GM23248 (cell line): ENCODE data around the gene PTGFRN. TPM values are rescaled to one million over a fixed set of nuclear protein-coding genes. Genes with fewer than 3 reads are reported as not detected.

Source experiments
- DNase-seq: peaks from one replicate; pipeline ENCODE4 v3.0.0-alpha.2; 2015
- H2AFZ ChIP-seq: fragments of 200-600 bp; sonication (generic); 2 replicates; pipeline ENCODE4 v1.6.1; 2016; ENCODE audit warnings: antibody characterized with exemption
- H3F3A ChIP-seq: fragments of 200-600 bp; sonication (generic); 2 replicates; pipeline ENCODE4 v1.6.1; 2016; ENCODE audit warnings: mild to moderate bottlenecking, antibody characterized with exemption, mixed run types; ENCODE audit not compliant: insufficient read depth
- H3K27ac ChIP-seq: fragments of 200-600 bp; sonication (generic); 2 replicates; pipeline ENCODE4 v1.5.1; 2016; ENCODE audit warnings: mild to moderate bottlenecking
- H3K27me3 ChIP-seq: fragments of 200-600 bp; sonication (generic); replicated peaks from 2 replicates; pipeline ENCODE4 v1.6.1; 2016; ENCODE audit warnings: mild to moderate bottlenecking; ENCODE audit not compliant: insufficient read depth
- H3K36me3 ChIP-seq: fragments of 200-600 bp; sonication (generic); 2 replicates; pipeline ENCODE4 v1.6.1; 2016; ENCODE audit warnings: low read depth, mild to moderate bottlenecking
- H3K4me1 ChIP-seq: fragments of 200-600 bp; sonication (generic); 2 replicates; pipeline ENCODE4 v1.6.1; 2016; ENCODE audit warnings: mild to moderate bottlenecking; ENCODE audit not compliant: insufficient read depth
- H3K4me2 ChIP-seq: fragments of 200-600 bp; sonication (generic); one replicate; pipeline ENCODE4 v1.6.1; 2016; ENCODE audit warnings: mild to moderate bottlenecking; ENCODE audit not compliant: unreplicated experiment
- H3K4me3 ChIP-seq: fragments of 200-600 bp; sonication (generic); 2 replicates; pipeline ENCODE4 v1.5.1; 2016; ENCODE audit warnings: mild to moderate bottlenecking
- H3K79me2 ChIP-seq: fragments of 200-600 bp; sonication (generic); 2 replicates; pipeline ENCODE4 v1.6.1; 2016; ENCODE audit warnings: mild to moderate bottlenecking; ENCODE audit not compliant: insufficient read depth
- H3K9ac ChIP-seq: fragments of 200-600 bp; sonication (generic); 2 replicates; pipeline ENCODE4 v1.6.1; 2016; ENCODE audit warnings: mild to moderate bottlenecking
- H3K9me2 ChIP-seq: fragments of 200-600 bp; sonication (generic); 2 replicates; pipeline ENCODE4 v1.6.1; 2016; ENCODE audit warnings: mixed run types, mild to moderate bottlenecking, moderate library complexity; ENCODE audit not compliant: insufficient read depth
- H3K9me3 ChIP-seq: fragments of 200-600 bp; sonication (generic); one replicate; pipeline ENCODE4 v1.6.1; 2017; ENCODE audit warnings: low read depth
- H4K20me1 ChIP-seq: fragments of 200-600 bp; sonication (generic); 2 replicates; pipeline ENCODE4 v1.6.0; 2016; ENCODE audit not compliant: insufficient read depth
- EZH2 ChIP-seq: fragments of 200-600 bp; sonication (generic); IDR thresholded peaks from 2 replicates; pipeline ENCODE4 v1.6.1; 2018; ENCODE audit warnings: antibody characterized with exemption, mild to moderate bottlenecking; ENCODE audit not compliant: insufficient read depth, poor library complexity, severe bottlenecking
- EZH2phosphoT487 ChIP-seq: fragments of 200-600 bp; sonication (generic); IDR thresholded peaks from 2 replicates; pipeline ENCODE4 v1.6.1; 2018; ENCODE audit warnings: antibody characterized with exemption, moderate library complexity, mild to moderate bottlenecking, low read depth; ENCODE audit not compliant: insufficient read depth
- WGBS, 2 experiments: methylation state at CpG; one replicate each; pipeline ENCODE4 v1.1.6; 2015 to 2017; ENCODE audit warnings: low lambda C conversion rate in 2 of 2, low coverage in 1 of 2; ENCODE audit errors: missing lambda C conversion rate in 2 of 2; 5-methylcytosine and 5-hydroxymethylcytosine counted together
- in situ Hi-C: fragments of 300-500 bp; cut with MboI; formaldehyde crosslinking; loops from 2 replicates; pipeline ENCODE4 v1.15.0; 2020
- polyA plus RNA-seq: library from polyadenylated mRNA; unstranded; fragments of >200 nt; fragmentation: Nextera tagmentation; extraction: Ambion mirVana; gene quantifications from 2 replicates; pipeline ENCODE4 v1.2.1, GENCODE V29; 2016
- total RNA-seq: library from RNA; depleted of rRNA; stranded (reverse); fragments of >200 nt; shearing (Covaris generic); gene quantifications from 2 replicates; pipeline ENCODE4 v1.2.3, GENCODE V29; 2014

The PTGFRN gene
- total and polyA plus RNA-seq, 2 experiments from 2014 or later = 14.7 to 25.7 TPM

DNA sequence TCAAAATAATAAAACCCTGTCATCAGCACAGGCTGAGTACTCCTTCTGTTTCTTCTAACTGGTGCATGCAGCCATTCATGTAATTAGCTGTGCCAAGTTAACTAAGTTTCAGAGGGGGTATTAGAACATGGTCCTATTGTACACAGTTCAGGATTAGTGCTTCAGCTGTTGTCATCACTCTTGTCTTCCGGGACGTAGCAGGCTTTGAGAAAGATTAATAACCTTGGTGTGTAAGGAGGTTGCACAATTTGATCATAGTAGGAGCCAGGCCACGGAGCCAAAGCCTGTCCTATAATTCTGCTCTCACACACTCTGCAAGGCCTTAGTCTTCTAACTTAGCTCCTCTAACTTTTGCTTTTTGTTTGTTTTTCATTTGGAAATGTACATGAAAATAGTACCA lies 44.7 kb downstream of the PTGFRN start:
- Histone ChIP-seq H3K4me1 (peaks cover 17% of the 10 kb centered on the region), H3K4me2 (no peak overlapping the region), H3K27ac (no peak overlapping the region), H2AFZ (no peak overlapping the region), H4K20me1 (no peaks in the 10 kb centered on the region), H3K9me3 (no peaks in the 10 kb centered on the region), H3K36me3 (no peaks in the 10 kb centered on the region), H3F3A (0 out of 2 replicates have a peak, but pooled peaks cover 3% of the 10 kb centered on the region), H3K4me3 (no peak overlapping the region), H3K9ac (no peak overlapping the region), H3K9me2 (no peaks in the 10 kb centered on the region), H3K27me3 (no peaks in the 10 kb centered on the region), H3K79me2 (no peaks in the 10 kb centered on the region)
- DNase-seq = no peak
- TF ChIP-seq EZH2 (no peak), EZH2phosphoT487 (no peak)
- in situ Hi-C loops = no loop called here
- 36 to 40% methylated on average over 3 of the region's 3 CpGs for WGBS, 2 experiments

DNA sequence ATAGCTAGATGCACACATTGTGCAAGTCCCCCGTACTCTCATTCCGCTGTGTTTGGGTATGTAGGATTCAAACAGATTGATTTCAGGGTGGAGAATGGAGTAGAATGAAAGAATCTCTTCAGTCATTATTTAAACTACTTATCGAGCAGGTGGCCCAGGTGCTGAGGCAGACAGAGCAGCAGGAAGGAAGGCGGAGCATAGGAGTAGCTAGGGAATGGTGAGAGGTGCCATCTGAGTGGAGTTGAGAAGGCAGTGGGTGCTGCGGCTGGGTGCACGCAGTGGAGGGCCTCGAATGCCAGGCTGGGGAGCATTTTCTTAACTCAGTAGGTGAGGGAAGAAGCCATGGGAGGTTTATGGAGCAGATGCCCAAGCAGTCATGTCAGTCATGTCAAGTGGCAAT lies 46.7 kb downstream of the PTGFRN start:
- Histone ChIP-seq H3K9me3 (no peaks in the 10 kb centered on the region), H3F3A (0 out of 2 replicates have a peak, but pooled peaks cover under 1% of the 10 kb centered on the region), H3K4me3 (no peak overlapping the region), H3K27ac (no peak overlapping the region), H3K9ac (no peak overlapping the region), H4K20me1 (no peaks in the 10 kb centered on the region), H3K4me1 (peaks cover 5% of the 10 kb centered on the region), H3K9me2 (no peaks in the 10 kb centered on the region), H3K27me3 (no peaks in the 10 kb centered on the region), H2AFZ (no peak overlapping the region), H3K79me2 (no peaks in the 10 kb centered on the region), H3K36me3 (no peaks in the 10 kb centered on the region), H3K4me2 (no peak overlapping the region)
- DNase-seq = no peak
- 96% methylated on average over 7 of the region's 7 CpGs for WGBS, 2 experiments
- in situ Hi-C loops = no loop called here
- TF ChIP-seq EZH2phosphoT487 (no peak), EZH2 (no peak)

DNA sequence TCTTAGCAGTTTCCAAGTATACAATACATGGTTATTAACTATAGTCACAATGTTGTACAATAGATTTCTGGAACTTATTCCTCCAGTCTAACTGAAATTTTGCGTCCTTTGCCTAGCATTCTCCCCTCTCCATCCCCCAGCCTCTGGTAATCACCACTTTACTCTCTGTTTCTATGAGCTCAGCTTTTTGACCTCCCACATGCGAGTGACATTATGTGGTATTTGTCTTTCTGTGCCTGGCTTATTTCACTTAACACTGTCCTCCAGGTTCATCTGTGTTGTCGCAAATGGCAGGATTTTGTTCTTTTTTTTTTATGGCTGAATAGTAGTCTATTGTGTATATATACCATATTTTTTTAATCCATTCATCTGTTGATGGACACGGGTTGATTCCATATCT lies 47.9 kb downstream of the PTGFRN start:
- H3K4me2 ChIP-seq = no peak overlapping the region
- H3K9me2 ChIP-seq = no peaks in the 10 kb centered on the region
- no peaks in the 10 kb centered on the region for H4K20me1 ChIP-seq
- TF ChIP-seq EZH2phosphoT487 = no peak
- no peak for TF ChIP-seq EZH2
- 85 to 90% methylated on average over 4 of the region's 4 CpGs for WGBS, 2 experiments
- H3K27ac ChIP-seq = no peak overlapping the region
- no peaks in the 10 kb centered on the region for H3K4me1 ChIP-seq
- H3K36me3 ChIP-seq = no peaks in the 10 kb centered on the region
- H3K9me3 ChIP-seq = no peaks in the 10 kb centered on the region
- H3F3A ChIP-seq = no peaks in the 10 kb centered on the region
- in situ Hi-C loops = no loop called here
- H2AFZ ChIP-seq = no peak overlapping the region
- H3K9ac ChIP-seq = no peak overlapping the region
- DNase-seq = no peak
- H3K4me3 ChIP-seq = no peak overlapping the region
- no peaks in the 10 kb centered on the region for H3K27me3 ChIP-seq
- no peaks in the 10 kb centered on the region for H3K79me2 ChIP-seq

DNA sequence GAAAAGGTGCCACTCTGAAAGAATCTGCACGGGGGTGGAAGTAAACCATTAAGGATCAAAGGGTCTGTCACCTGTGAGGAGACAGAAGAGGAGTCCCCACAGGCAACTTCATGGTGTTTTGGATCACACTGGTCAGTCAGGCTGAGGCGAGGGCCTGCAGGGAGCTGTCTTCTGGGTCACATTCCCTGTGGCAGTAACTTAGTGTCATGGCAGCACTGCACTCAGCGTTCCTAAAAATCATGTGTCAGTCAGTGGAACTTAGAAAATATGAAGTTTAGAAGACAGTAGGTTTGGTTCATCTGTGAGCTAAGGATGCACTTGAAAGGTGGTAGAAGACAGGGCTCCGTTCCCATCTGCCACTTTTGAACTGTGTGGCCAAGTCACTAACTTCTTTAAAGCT lies 48.4 kb downstream of the PTGFRN start:
- Histone ChIP-seq H3K27me3 (no peaks in the 10 kb centered on the region), H2AFZ (no peak overlapping the region), H3K79me2 (no peaks in the 10 kb centered on the region), H4K20me1 (no peaks in the 10 kb centered on the region), H3F3A (no peaks in the 10 kb centered on the region), H3K9me3 (no peaks in the 10 kb centered on the region), H3K4me1 (no peaks in the 10 kb centered on the region), H3K4me2 (no peak overlapping the region), H3K9ac (no peak overlapping the region), H3K9me2 (no peaks in the 10 kb centered on the region), H3K4me3 (no peak overlapping the region), H3K27ac (no peak overlapping the region), H3K36me3 (no peaks in the 10 kb centered on the region)
- in situ Hi-C loops = no loop called here
- TF ChIP-seq EZH2 (no peak), EZH2phosphoT487 (no peak)
- no peak for DNase-seq
- WGBS, 2 experiments = 84% methylated on average over 4 of the region's 4 CpGs

DNA sequence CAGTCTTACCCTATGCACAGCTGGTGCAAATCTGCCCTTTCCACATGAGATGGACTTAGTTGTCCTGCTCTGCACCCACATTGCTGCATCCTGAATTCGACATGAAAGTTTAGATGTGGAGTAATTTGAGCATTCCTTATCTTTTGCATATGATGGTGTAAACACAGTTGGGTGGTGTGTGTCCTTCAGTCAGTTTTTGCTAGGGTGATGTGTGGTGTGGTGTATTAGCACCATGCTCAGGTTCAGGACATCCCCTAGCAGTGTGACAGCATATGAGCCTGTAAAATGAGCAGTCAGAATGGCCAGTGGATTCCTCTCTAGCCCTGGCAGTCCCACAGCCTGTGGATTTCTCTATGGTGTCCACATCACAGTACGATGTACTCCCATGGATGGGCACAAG lies 49.3 kb downstream of the PTGFRN start:
- Histone ChIP-seq H3K79me2 (no peaks in the 10 kb centered on the region), H3K4me1 (no peaks in the 10 kb centered on the region), H3K36me3 (no peaks in the 10 kb centered on the region), H3K27me3 (no peaks in the 10 kb centered on the region), H3K4me3 (no peak overlapping the region), H4K20me1 (no peaks in the 10 kb centered on the region), H3K9me2 (no peaks in the 10 kb centered on the region), H3K27ac (no peak overlapping the region), H3F3A (no peaks in the 10 kb centered on the region), H3K9me3 (no peaks in the 10 kb centered on the region), H2AFZ (no peak overlapping the region), H3K4me2 (no peak overlapping the region), H3K9ac (no peak overlapping the region)
- TF ChIP-seq EZH2phosphoT487 (no peak), EZH2 (no peak)
- 67 to 70% methylated on average over 2 of the region's 2 CpGs for WGBS, 2 experiments
- in situ Hi-C loops = no loop called here
- DNase-seq = no peak
